CD1c-positive myeloid dendritic cell (primary cell): ENCODE results near the gene FAM170B.
A peak's percentile ranks its signal among the peaks of the same experiment; 100 is the strongest.

ENCODE experiments used
- DNase-seq: peaks from one replicate; pipeline ENCODE4 v3.0.0-alpha.2; 2016; ENCODE audit errors: extremely low spot score

The FAM170B gene

GRCh38 chr10:49152037-49152436 is 18.2 kb upstream of the FAM170B start:
- no peak for DNase-seq

GRCh38 chr10:49151481-49151880 is 17.7 kb upstream of the FAM170B start:
- DNase-seq: no peak

GRCh38 chr10:49151025-49151445 is 17.2 kb upstream of the FAM170B start:
- no peak for DNase-seq

GRCh38 chr10:49150426-49150825 is 16.6 kb upstream of the FAM170B start:
- DNase-seq: no peak

- DNase-seq: no peak
These were observed 16.1 kb upstream of the FAM170B start for GRCh38 chr10:49149881-49150280.

- no peak for DNase-seq
These were observed 10.4 kb upstream of the FAM170B start for GRCh38 chr10:49144058-49144720.

GRCh38 chr10:49143249-49143648 is 9.4 kb upstream of the FAM170B start:
- no peak for DNase-seq

- DNase-seq: no peak
These were observed 7.9 kb upstream of the FAM170B start for GRCh38 chr10:49141541-49142332.

- no peak for DNase-seq
These were observed 6.7 kb upstream of the FAM170B start for GRCh38 chr10:49140304-49141177.

- DNase-seq: peak; percentile 10
These were observed 6.0 kb upstream of the FAM170B start for GRCh38 chr10:49139846-49140195.

- peak; percentile 50 for DNase-seq
These were observed 5.4 kb upstream of the FAM170B start for GRCh38 chr10:49139028-49139845.

- no peak for DNase-seq
These were observed 4.6 kb upstream of the FAM170B start for GRCh38 chr10:49138361-49138891.

- no peak for DNase-seq
These were observed 2.7 kb upstream of the FAM170B start for GRCh38 chr10:49136525-49136924.

- peak; percentile 8 for DNase-seq
These were observed 1.9 kb upstream of the FAM170B start for GRCh38 chr10:49135575-49136313.

- DNase-seq: no peak
These were observed 506 bp upstream of the FAM170B start for GRCh38 chr10:49134327-49134726.

- DNase-seq: no peak
These were observed 1.5 kb downstream of the FAM170B start for GRCh38 chr10:49132362-49132737.

- no peak for DNase-seq
These were observed 2.1 kb downstream of the FAM170B start for GRCh38 chr10:49131507-49132361.

- DNase-seq: no peak
These were observed 4.4 kb downstream of the FAM170B start for GRCh38 chr10:49129376-49129775.

GRCh38 chr10:49128854-49129253 is 5.0 kb downstream of the FAM170B start:
- no peak for DNase-seq
